ENCODE results near the gene B3GNT5.

- TF ChIP-seq CTCF (IDR thresholded peaks at IDR 0.05) = no peak
- no peak for TF ChIP-seq EZH2 (IDR thresholded peaks at IDR 0.05; ENCODE audit: borderline replicate concordance, insufficient read depth, low read depth, low read length, poor library complexity, severe bottlenecking)
Observed at GRCh38 chr3:183255348-183255730, 2.3 kb downstream of the B3GNT5 start.

Measured in B cell (primary cell).